Posterior cingulate gyrus (tissue), 11 donors: ENCODE measurements around the gene CLEC2D.
A peak's percentile ranks its signal among the peaks of the same experiment; 100 is the strongest.
"Not testable (repeated sequence)": the region's sequence is repeated elsewhere in the genome, so short reads cannot be mapped to it uniquely, and the experiment has no call there.

Experiments
- DNase-seq, 10 donors: peaks; one replicate each; pipeline versions ENCODE4 v3.0.0 to v3.0.0-alpha.2; 2020 to 2021; ENCODE audit warnings: mixed read lengths in 3 of 10
- intact Hi-C: fragments of 100-400 bp; cut with DNase I; formaldehyde crosslinking; loops from one replicate; pipeline ENCODE4 v1.15.1; 2023

CLEC2D gene

GRCh38 chr12:9724023-9724422 is 54.5 kb downstream of the CLEC2D start:
- intact Hi-C loops, result no loop called here
- DNase-seq, result no peak

DNA sequence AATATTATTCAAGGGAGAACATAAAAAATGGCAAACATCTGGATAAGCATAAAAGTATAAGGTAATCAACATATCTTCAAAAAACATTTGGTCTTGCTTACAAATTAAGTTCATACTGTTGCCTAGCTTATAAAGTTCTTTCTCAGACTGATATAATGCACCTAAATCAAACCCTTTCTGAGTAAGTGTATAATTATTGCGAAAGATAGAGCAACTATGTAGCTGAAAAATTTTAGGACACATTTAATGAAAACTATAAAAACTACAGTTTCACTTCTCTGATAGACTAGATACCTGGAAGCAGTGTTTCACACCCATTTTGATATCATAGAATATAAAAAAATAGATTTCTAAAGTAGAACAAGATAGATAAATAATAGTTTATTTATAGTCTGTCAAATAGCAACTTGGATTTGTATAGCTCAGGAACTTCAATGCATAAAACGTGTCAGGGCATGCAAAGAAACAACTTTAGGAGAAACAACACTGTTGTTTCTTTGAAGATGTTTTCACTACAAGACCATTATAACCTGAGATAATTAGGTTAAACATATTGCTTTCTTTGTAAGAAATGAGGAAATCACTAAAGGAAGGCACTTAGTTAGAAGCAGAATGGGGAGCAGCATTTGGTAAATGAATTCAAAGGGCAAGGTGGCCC is 55.8 kb downstream of the CLEC2D start:
- DNase-seq, result no peak
- intact Hi-C loops, result no loop called here

DNA sequence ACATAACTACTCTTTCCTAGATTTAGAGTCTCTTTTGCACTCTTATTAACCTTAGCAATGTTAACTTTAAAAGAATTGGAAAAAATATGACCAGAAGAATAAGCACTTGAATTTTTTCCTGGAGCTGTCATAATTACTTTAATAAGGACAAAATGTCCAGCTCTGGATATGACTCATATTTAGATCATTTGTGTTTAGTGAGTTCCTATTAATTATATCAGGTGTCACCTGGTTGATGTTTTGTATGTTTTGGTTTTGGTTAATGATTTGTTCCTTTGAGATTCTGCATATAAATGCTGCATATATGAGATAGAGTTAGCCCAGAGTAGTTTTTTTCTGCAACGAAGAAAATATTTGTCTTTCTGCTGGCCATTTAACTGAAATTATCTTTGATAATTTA is 58.3 kb downstream of the CLEC2D start:
- no peak for DNase-seq
- intact Hi-C loops, result no loop called here

DNA sequence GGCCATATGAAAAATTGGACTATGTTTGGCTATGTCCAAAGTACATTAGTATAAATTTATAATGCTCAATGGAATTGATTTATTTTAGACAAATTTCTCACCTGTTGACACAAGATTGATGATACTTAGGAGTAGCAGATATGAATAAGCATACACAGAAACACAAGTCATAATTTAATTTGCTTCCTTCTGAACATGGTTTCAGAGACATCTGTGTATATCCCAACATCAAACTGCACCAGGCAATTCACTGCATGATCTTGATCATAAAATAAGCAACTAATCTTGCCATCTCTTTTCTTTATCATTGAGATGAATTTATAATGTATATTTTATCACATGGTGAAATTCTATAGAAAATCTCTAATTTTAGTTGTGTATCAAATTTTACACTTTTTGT is 59.6 kb downstream of the CLEC2D start:
- no peak for DNase-seq
- intact Hi-C loops, result no loop called here

GRCh38 chr12:9730011-9730410 is 60.5 kb downstream of the CLEC2D start:
- no peak for DNase-seq
- intact Hi-C loops, result no loop called here

GRCh38 chr12:9730591-9730990 is 61.1 kb downstream of the CLEC2D start:
- intact Hi-C loops, result no loop called here
- DNase-seq, result no peak

- intact Hi-C loops, result no loop called here
Measured at GRCh38 chr12:9731393-9731792, 61.9 kb downstream of the CLEC2D start.

DNA sequence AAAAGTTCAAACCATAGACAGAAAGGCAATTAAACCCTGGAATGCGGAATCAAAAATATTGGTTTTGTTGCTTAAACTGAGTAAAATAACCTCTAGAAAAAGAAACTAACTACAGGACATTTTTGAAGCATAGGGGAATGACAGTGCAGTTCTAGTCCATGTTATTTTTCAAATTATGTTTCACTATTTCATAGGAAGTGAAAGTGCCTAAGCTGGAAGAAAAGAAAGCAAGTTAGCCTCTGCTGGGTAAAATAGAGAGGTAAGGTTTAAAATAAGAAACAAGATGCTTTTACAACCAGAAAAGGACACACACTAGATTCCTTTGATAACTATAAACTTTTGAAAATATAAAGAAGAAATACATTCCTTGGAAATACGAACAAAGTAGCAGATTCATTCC is 62.3 kb downstream of the CLEC2D start:
- intact Hi-C loops, result no loop called here
- no peak for DNase-seq

More at GRCh38 chr12:9731393-9731792, 61.9 kb downstream of the CLEC2D start:
- DNase-seq, result no peak

- intact Hi-C loops, result no loop called here
- no peak for DNase-seq
Measured at GRCh38 chr12:9732921-9733461, 63.5 kb downstream of the CLEC2D start, which contains the start of gene CLECL1. TSS of gene CLECL1 (minus strand) at chr12:9733097.

DNA sequence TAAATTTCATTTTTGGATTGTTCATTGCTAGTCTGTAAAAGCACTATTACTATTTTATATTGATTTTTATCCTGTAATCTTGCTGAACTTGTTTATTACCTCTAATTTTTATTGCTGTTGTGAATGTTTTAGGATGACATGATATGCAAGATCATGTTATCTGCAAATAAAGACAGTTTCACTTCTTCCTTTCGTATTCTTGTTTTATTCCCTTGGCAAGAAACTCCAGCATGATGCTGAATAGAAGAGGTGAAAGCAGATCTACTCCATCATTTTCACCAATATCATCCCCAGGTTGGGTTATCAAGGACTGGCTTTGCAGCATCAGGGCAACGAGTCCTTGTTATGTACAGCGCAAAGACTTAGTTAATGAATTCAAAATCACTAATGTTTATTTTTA is 66.1 kb downstream of the CLEC2D start:
- intact Hi-C loops, result no loop called here

DNA sequence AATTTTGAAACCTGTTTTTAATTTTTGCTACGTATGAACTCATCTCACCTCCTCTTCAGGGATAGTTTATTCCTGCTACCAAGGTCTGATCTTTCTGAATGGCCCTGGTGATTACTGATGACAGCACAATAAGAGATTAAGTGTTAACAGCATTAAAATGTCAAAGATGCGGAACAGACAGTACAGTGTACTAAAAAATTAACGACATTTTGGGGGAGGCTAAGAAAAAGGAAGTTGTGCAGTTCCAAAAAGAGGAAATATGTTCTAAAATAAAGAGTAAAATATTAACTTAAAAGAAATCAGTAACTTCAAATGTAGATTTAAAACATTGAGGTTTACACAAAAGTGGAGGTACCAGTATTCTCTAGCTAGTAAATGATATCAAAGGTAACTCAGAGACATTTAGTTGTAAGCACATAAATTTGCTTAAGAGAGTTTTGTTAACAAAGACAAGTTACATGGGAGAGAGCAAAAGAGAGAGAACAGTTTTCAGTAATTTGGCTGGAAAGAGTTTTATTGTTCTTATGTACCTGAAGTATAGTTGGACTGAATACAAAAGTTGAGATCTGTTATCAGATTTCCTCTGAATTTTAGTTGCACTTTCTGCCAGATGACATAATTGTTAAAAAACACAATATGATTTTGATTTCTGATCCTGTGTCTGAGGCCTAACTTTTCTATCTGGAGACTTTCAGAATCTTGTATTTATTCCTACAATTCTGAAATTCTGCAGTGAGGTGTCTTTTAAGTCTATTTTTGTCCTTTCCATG is 67.6 kb downstream of the CLEC2D start:
- no peak for DNase-seq
- intact Hi-C loops, result no loop called here

More for the DNA sequence above, 66.1 kb downstream of the CLEC2D start:
- no peak for DNase-seq

GRCh38 chr12:9738905-9739304 is 69.4 kb downstream of the CLEC2D start:
- intact Hi-C loops, DNase-seq: not testable (repeated sequence)

- intact Hi-C loops, result not testable (repeated sequence)
- DNase-seq, result peak in 1 of 10 donors; percentile 69
Measured at GRCh38 chr12:9739404-9740105, 70.0 kb downstream of the CLEC2D start.

DNA sequence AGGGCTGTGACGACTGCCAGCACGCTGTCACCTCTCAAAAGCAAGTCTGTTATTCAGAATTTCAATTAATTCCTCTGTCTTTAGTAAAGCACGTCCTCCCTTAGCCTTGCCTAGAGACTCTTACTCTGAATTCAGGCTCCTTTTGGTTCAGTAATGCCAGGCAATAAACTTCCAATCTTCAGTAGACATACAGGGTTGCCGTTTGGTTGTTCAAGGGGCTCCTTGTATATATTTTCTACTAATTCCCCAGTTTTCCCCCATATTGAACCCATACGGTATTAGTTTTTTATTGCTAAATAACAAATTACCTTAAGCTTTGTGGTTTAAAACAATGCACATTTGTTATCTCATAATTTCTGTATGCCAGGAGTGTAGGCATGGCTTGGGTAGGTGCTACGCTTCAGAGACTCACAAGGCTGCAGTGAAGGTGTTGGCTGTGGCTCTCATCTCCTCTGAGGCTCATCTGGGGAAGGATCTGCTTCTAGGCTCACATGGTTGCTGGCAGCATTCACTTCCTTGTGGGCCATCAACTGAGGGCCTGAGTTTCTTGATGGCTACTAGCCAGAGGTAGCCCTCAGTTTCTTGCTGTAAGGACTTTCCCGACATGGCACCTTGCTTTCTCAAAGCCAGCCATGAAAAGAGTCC is 70.7 kb downstream of the CLEC2D start:
- intact Hi-C loops, result no loop called here
- DNase-seq, result no peak

- DNase-seq, result no peak
- intact Hi-C loops, result no loop called here
Measured at GRCh38 chr12:9741726-9742125, 72.2 kb downstream of the CLEC2D start.

- DNase-seq, result no peak
- intact Hi-C loops, result no loop called here
Measured at GRCh38 chr12:9742661-9743060, 73.1 kb downstream of the CLEC2D start.

GRCh38 chr12:9745199-9745598 is 75.7 kb downstream of the CLEC2D start:
- no peak for DNase-seq
- intact Hi-C loops, result loop anchor here (5.0 kb wide), 1 partner anchor 467 kb away; the partner anchor contains the start of gene GABARAPL1
